GM12872 (cell line): ENCODE data around the gene IL1RL2.

Experiments used
- TF ChIP-seq, protein P1 (sequence below): IDR thresholded peaks from 3 replicates; pipeline ENCODE4 v1.5.1; 2011; ENCODE audit warnings: low read depth, mild to moderate bottlenecking, low read length, moderate library complexity; ENCODE audit not compliant: insufficient read depth

The IL1RL2 gene

DNA sequence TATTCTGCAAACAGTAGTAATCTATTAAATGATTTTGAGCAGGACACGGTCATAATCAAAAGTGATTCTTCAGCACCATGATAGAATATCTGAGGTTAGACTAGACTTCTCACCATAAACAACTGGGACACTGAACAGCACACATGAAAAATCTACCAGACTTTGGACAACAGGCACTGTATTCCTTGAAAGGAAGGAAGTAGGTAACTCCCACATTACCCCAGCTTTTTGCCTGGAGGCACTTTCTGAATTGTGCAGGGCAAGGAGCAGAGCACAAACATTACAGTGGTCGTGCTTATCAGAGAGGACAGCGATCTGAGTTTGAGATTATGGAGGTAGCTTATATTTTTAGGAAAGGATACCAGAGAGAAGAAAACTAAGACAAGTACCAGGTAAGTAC, 99.2 kb downstream of the IL1RL2 start:
- TF ChIP-seq, protein P1, sequence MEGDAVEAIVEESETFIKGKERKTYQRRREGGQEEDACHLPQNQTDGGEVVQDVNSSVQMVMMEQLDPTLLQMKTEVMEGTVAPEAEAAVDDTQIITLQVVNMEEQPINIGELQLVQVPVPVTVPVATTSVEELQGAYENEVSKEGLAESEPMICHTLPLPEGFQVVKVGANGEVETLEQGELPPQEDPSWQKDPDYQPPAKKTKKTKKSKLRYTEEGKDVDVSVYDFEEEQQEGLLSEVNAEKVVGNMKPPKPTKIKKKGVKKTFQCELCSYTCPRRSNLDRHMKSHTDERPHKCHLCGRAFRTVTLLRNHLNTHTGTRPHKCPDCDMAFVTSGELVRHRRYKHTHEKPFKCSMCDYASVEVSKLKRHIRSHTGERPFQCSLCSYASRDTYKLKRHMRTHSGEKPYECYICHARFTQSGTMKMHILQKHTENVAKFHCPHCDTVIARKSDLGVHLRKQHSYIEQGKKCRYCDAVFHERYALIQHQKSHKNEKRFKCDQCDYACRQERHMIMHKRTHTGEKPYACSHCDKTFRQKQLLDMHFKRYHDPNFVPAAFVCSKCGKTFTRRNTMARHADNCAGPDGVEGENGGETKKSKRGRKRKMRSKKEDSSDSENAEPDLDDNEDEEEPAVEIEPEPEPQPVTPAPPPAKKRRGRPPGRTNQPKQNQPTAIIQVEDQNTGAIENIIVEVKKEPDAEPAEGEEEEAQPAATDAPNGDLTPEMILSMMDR = no peak

DNA sequence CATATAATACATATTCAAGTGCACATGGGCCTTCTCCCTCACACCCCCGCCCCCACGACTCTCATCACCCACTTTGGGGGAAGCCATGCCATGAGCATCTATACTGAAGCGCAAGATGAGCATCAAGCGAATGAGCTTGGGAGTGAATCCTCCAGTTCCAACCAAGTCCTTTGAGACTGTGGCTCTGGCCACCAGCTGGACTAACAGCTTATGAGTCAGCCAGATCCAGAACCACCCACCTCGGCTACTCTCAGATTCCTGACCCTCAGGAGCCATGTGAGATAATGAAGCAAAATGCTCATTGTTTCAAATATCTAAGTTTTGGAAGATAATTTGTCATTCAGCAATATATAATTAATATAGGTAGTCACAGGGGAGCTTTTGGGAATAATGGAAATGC, 102.3 kb downstream of the IL1RL2 start:
- TF ChIP-seq, protein P1 = no peak
